ENCODE measurements around the gene C3orf62.

DNA sequence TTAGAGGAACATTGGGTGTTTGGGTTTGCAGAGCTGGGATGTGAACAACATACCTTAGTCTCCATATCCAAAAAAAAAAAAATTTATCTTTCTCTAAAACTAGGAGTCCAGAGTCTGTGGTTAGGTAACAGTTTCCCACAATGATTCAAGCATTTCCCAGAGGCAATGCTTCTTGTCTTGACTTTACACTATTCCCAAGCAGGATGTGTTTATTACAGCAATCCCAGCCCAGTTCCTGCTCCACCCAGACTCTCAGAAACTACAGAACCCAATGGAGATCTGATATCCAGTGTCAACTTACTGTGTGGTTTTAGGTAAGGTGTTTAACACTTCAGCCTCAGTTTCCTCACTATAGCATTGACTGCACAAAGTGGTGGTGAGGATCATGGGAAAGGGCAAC lies 2.3 kb upstream of the C3orf62 start:
- TF ChIP-seq POLR2A (IDR thresholded peaks at IDR 0.05), result no peak
- TF ChIP-seq, protein P1, sequence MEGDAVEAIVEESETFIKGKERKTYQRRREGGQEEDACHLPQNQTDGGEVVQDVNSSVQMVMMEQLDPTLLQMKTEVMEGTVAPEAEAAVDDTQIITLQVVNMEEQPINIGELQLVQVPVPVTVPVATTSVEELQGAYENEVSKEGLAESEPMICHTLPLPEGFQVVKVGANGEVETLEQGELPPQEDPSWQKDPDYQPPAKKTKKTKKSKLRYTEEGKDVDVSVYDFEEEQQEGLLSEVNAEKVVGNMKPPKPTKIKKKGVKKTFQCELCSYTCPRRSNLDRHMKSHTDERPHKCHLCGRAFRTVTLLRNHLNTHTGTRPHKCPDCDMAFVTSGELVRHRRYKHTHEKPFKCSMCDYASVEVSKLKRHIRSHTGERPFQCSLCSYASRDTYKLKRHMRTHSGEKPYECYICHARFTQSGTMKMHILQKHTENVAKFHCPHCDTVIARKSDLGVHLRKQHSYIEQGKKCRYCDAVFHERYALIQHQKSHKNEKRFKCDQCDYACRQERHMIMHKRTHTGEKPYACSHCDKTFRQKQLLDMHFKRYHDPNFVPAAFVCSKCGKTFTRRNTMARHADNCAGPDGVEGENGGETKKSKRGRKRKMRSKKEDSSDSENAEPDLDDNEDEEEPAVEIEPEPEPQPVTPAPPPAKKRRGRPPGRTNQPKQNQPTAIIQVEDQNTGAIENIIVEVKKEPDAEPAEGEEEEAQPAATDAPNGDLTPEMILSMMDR (IDR thresholded peaks at IDR 0.05), result no peak
- TF ChIP-seq POLR2AphosphoS5 (IDR thresholded peaks at IDR 0.05), result no peak

Measured in breast epithelium (tissue), 3 donors.